NCI-H748 (cell line): ENCODE measurements around the gene STK36.

Experiments
- DNase-seq: peaks from one replicate; lab custom pipeline; 2025; ENCODE audit not compliant: unreplicated experiment; lab: John Stamatoyannopoulos, UW

The STK36 gene, protein sequence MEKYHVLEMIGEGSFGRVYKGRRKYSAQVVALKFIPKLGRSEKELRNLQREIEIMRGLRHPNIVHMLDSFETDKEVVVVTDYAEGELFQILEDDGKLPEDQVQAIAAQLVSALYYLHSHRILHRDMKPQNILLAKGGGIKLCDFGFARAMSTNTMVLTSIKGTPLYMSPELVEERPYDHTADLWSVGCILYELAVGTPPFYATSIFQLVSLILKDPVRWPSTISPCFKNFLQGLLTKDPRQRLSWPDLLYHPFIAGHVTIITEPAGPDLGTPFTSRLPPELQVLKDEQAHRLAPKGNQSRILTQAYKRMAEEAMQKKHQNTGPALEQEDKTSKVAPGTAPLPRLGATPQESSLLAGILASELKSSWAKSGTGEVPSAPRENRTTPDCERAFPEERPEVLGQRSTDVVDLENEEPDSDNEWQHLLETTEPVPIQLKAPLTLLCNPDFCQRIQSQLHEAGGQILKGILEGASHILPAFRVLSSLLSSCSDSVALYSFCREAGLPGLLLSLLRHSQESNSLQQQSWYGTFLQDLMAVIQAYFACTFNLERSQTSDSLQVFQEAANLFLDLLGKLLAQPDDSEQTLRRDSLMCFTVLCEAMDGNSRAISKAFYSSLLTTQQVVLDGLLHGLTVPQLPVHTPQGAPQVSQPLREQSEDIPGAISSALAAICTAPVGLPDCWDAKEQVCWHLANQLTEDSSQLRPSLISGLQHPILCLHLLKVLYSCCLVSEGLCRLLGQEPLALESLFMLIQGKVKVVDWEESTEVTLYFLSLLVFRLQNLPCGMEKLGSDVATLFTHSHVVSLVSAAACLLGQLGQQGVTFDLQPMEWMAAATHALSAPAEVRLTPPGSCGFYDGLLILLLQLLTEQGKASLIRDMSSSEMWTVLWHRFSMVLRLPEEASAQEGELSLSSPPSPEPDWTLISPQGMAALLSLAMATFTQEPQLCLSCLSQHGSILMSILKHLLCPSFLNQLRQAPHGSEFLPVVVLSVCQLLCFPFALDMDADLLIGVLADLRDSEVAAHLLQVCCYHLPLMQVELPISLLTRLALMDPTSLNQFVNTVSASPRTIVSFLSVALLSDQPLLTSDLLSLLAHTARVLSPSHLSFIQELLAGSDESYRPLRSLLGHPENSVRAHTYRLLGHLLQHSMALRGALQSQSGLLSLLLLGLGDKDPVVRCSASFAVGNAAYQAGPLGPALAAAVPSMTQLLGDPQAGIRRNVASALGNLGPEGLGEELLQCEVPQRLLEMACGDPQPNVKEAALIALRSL (N-terminal part only)

DNA sequence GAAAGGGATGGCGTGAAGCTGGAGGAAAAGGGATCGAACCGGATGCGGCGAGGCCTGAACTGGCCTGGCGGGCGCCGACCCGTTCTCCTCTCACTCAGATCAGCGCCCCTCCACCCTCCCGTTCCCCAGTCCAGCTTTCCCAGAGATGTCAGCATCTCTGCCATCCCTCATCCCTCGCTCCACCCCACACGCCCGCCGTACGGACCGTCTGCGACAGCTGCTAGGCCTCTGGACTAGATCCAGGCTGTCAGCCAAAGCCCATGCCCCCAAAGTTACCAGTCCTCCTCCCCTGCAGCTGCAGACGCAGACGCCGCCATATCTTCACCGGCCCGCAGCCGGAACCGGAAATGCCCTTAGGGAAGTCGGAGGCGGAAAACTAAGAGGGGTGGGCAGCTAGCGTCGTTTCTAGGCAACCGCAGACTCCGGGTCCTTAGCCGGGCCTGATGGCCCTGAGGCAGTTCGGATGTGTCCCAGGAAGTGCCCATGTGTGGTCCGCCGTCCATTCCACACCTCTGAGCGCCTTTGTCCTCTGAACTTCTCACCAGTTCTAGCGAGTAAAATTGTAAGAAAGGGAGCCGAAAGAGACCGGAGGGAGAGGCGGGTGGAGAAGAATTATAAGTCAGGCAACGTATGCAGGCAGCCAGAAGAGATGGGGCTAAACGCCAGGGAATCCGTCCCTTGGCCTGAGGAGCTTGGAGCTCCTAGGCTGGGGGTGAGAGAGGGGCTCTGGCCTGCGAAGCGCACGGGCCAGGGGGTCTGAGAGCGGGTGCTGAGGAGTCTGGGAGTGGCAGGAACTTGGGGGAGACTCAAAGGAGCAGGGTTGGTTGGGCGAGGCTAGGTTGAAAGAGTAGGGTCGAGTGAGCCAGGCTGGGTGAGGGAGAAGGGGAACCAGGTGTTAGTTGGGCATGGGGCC, at the start of gene STK36, which contains the start of gene RNF25:
STK36 (plus strand) TSS at position 433 of the 913 bp plus-strand sequence. CDS start 744 bp downstream, outside the sequence.
RNF25 (minus strand) TSS at position 349 of the 913 bp plus-strand sequence; CDS start at position 317, 32 bp downstream.
- DNase-seq: peak; percentile 93

DNA sequence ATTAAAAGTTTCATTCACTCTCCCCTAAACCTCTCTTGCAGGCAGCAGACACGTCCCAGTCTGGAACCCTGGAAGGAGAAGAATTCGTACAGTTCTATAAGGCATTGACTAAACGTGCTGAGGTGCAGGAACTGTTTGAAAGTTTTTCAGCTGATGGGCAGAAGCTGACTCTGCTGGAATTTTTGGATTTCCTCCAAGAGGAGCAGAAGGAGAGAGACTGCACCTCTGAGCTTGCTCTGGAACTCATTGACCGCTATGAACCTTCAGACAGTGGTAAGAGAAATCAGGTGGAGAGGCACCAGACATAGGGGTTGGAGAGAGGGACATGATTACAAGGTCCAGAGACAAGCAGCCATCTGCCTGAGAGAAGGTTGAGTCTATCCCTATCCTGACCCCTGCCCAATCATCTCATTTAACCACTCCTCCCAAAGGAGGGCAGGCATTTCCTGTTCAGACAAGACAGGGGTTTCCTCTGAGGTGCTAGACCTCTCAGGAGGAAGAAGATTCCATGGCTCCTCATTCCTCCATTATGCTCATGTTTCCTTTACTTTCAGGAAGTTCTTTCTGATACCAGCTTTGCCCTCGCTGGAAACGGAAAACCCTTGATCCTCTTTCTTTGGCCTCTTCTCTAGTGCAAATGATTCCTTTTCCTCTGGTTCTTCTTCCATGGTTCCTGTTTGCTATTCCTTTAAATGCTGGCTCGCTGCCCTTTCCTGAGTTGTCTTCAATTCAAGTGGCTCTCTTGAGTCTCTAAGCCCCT, 49.1 kb upstream of the STK36 start:
- no peak for DNase-seq

DNA sequence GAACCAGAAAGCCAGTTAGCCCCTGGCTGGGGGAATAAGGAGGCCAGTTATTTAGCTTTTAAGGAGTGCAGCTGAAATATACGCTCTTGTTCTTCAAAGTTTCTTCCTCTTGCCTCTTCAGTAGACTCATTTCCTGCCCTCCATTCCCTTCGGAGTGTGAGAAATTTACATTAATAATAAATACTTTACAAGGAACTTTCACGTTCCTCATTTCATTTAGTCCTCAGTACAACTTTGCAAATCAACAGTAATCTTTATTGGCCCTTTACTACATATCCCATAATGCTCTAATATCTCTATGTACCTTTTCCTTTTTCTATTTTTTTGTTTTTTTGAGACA, 48.5 kb upstream of the STK36 start:
- no peak for DNase-seq

DNA sequence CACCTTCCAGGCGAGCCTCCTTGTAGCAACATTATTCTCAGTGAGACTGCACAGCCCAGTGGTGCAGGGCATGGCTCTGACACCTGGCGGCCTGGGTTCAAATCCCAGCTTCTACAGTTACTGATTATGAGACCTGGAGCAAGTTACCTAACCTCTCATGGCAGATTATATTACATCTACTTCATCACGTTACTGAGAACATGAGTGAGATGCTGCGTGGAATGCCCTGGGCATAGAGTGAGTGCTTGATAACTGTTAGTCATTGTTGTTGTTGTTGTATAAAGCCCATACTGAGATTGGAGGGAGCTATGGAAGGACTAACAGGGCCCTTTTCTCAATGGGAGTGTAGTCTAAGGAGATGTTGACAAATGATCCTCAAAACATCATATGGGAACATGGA, 45.5 kb upstream of the STK36 start:
- DNase-seq: no peak

DNA sequence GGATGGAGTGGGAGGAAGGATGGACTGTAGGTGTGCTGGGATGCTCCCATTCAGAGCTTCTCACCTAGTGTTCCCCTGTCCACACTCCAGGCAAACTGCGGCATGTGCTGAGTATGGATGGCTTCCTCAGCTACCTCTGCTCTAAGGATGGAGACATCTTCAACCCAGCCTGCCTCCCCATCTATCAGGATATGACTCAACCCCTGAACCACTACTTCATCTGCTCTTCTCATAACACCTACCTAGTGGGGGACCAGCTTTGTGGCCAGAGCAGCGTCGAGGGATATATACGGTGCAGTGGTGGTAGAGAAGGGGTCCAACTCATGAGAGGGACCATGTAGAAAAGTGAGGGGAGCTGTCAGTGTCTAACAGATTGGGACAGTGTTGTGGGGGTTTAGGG, 43.9 kb upstream of the STK36 start:
- no peak for DNase-seq

DNA sequence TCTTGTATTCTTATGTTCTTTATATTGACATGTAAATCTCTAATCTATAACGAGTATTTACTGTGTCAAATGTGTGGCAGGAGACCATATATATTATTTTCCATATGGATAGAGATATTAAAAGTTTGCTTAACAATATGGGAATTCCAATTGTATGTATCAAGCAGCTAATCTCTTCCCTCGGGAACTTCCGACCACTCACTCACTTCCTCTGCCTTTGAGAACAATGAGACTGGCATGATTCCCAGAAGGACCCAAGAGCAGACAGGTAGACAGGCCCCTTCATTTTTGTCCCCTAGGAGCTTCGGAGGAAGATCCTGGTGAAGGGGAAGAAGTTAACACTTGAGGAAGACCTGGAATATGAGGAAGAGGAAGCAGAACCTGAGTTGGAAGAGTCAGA, 40.0 kb upstream of the STK36 start:
- DNase-seq: no peak

DNA sequence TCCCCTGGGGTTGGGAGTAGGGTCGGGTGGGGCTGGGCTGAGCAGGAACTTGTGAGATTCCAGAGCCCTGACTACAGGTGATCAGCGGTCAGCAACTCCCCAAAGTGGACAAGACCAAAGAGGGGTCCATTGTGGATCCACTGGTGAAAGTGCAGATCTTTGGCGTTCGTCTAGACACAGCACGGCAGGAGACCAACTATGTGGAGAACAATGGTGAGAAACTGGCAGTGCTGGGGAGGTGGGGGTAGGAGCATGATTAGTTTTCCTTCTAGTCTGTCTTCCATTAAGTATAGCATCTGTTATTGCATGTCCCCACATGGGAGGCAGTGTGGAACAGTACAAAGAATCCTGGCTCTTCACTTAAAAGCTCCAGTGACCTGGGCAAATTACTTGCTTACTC, 36.2 kb upstream of the STK36 start:
- no peak for DNase-seq

DNA sequence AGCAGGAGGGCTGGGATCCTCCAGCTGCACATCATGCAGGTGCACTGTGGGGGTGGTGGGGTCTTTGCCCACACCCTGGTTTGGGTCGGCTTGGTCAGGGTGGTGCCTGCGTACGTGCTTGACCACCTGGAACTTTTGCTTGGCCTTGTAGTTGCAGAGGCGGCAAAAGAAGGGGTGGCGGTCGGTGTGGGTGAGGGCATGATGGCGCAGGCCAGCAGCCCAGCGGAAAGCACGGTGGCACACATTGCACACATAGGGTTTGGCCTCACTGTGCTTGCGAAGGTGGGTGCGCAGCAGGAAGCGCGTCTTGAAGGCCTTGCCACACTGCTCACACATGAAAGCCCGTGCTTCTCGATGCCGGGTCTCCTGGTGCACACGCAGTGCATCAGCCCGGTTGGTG, 33.5 kb upstream of the STK36 start:
- DNase-seq: no peak

DNA sequence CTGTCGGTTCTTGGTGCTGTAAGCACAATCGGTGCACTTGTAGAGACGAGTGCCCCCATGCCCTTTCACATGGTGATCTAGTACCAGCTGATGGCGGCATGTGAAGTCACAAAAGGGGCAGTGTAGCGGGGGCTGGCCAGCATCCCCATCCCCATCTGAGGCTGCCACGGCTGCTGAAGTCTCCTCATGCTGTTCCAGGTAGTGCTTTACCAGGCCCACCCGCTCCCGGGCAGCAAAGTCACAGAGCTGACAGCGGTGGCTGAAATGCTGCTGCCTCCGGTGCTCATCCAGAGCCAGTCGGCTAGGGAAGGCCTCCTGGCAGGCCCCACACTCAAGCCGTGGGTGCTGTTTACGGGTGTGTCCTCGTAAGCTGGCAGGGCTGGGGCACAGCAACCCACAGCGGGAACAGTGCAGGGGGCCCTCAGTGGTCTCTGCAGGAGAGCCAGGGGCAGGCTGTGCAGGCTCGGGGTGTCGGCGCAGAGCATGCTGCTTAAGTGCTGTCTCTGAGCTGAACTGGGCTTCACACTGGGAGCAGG, 29.7 kb upstream of the STK36 start:
- DNase-seq: no peak

DNA sequence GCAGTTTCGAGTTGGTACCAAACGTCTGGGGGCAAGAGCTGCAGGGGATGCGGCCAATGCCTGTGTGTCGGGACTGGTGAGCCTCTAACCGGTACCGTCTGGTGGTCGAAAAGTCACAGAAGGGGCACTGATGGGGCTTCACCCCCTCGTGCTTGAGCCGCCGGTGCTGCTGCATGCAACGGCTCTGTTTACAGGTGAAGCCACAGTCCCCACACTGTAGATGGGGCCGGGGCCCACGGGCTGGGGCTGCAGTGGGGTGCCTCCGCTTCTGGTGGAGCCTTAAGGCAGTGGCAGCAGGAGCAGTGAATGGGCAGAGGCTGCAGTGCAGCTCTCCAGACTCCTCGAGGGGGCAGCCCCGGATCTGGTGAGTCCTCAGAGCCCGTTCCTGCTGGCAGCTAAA, 29.1 kb upstream of the STK36 start:
- no peak for DNase-seq

DNA sequence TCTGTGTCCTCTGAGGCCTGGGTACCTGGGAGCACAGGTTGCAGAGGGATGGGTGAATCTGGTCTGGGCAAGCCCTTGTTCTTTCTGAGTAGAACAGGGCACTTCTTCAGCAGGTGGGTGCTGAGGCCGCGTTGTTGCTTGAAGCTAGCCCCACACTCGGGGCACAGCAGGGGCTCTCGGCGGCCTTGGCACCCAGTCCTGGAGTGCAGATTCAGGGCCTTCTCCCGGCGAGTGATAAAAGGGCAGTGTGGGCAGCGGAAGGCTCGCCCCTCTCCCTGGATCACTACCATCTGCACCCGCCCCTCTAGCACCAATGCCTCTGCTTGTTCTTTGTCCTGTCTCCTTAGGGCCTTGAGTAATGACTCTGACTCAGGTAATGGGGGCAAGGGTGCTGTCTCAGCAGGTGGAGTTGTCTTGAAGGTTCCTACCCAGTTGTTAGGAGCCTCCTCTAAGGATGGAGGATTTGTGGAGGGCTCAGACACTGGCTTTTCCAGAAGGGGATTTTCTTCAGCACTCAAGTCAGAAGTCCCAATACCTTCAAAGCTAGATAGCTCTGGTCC, 28.1 kb upstream of the STK36 start:
- DNase-seq: no peak

DNA sequence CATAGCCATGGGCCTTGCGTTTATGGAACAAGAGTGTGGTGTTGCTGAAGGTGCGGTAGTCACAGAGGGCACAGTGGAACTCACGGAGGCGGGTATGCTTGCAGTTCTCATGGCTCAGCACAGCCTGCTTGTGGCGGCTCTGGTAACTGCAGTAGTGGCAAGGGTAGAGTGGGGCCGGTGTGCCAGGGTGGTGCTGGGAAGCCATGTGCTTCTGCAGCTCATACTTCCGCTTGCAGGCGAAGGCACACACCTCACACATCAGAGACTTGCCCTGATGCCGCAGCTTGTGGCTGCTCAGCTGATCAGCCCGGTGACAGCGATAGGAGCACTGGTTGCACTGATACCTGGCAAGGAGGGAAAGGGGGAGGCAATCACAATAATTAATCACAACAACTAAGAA, 27.2 kb upstream of the STK36 start:
- no peak for DNase-seq

DNA sequence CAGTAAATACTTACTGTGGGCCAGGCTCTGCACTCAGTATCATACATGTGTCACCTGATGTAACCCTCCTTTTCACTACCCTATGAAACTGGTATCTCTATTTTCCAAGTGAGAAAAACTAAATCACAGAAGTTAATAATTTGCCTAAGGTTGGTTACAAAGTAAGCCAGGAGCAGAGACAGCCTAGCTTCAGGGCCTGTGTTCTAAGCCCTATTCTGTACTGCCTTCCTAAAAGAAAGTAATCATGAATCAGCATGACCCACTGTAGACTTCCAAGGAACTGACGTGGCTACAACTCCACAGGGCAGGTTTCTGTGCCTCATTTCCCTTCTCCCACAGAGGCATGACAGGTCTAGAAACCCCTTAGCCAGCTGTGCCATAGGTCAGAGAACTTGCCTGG, 26.8 kb upstream of the STK36 start:
- DNase-seq: no peak

DNA sequence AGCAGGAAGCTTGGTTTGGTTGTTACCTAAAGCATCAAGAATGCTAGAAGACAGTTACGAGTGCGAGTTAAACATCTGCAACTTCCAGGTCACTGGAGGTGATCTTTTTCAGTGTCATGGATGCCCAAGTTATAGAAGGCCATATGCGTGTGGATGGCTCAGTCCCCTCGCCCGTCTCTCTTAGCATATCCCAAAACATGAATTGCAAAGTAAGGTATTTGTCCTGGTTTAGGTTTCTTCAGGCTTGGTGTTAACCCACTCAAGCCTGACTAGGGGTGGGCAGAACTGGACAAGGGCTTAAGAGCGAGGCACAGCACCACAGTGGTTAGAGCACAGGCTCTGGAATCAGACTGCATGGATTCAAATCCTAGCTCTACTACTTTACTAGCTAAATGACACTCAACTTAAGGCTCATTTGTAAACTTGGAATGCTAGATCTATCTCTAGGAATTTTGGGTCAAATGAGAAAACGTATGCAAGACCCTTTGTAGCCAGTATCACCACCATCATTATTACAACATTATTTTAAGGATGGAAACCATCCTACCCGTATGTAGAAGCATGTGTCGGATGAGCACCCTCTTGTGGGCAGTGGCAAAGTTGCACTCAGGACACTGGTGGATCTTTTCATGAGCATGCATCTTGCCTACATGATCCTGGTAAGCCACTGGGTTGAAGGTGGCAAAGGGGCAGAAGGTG, 23.6 kb upstream of the STK36 start:
- peak; percentile 54 for DNase-seq

DNA sequence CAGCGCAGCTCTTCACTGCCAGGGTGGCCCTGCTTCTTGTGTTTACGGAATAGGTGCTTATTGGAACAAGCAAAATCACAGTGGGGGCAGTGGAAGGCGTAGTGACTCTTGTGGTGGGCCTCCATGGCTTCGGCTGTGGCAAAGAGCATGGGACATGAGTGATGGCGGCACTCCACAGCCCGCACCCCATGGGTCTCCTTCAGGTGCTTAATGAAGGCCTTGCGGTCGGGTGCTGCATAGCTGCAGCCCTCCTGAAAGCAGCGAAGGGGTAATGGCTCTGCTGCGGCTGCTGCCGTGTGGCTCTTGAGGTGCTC, 23.1 kb upstream of the STK36 start:
- no peak for DNase-seq

DNA sequence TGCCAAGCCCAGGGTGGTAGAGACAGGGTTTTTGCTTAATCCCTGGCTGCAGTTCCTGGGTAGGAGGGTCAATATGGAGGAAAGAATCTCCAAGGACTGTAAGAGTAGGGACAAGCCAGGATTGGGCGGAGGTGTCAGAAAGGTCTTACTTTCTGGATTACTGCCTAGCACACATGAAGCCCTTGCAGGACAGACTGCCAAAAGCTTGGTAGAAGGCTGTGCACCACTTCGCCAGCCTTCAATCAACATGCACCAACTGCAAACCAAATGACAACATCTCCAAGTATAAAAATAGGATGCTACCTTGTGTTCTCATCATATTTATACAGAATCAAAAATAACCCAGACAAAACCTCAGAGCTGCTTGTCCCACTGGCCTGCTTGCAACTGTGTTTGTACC, 16.1 kb upstream of the STK36 start:
- no peak for DNase-seq

DNA sequence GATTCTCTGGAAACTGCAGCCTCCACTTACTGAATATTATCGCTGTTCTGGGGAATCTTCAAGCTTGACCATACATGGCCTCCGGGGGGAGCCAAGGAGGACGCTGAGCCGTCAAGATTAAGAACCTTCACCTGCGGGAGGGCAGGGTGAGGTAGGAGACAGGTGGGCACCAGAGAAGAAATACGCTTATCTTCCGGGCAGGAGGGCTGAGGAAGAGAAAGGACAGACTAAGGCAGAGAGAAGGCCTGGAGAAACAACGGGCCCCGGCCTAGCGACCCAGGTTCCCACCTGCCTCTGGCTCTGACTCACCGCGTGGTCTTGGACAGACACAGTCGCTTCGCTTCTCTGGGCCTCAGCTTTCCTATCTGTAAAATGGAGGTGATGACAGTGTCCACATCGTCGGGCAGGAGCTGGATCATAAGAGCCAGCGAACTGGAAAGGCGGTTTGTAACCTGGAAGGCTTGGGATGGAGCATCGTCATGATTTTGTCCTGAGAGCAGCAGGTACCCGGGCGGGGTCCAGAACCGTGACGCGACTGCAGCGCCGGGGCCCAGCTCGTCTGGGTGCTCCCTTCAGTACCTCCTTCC, 13.1 kb upstream of the STK36 start:
- peak; percentile 64 for DNase-seq
